Erythroblast (primary cell): ENCODE results near the gene MED13L.

Source experiments
- GATA1 ChIP-seq: IDR thresholded peaks from 2 replicates; pipeline ENCODE4 v1.6.1; 2011; ENCODE audit warnings: low read depth, mild to moderate bottlenecking, control low read depth, low read length, moderate library complexity
- POLR2A ChIP-seq: IDR thresholded peaks from 2 replicates; pipeline ENCODE4 v1.6.1; 2011; ENCODE audit warnings: mild to moderate bottlenecking, low read length

DNA sequence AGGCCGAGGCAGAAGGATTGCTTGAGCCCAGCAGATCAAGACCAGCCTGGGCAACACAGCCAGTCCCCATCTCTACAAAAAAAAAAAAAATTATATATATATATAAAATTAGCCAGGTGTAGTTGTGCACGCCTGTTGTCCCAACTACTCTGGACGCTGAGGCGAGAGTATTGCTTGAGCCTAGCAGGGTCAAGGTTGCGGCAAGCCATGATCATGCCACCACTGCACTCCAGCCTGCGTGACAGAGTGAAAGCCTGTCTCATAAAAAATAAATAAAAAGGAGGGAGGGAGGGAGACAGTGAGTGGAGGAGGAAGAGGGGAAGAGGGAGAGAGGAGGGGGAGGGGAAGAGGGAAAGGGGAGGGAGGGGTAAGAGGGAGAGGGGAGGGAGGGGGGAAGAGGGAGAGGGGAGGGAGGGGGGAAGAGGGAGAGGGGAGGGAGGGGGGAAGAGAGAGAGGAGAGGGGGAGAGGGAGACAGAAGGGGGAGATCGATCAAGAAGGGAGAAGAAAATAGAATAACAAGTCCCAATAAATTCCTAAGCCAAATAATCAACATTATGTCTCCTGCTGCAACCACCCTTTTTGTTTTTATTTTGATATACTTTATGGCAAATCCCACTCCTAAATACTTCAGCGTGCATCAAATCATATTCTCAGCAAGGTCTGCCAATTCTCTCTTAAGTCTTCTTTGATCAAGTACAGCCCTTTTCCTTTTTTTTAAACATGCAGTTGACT, 163.9 kb downstream of the MED13L start:
- no peak for TF ChIP-seq POLR2A
- TF ChIP-seq GATA1, result no peak
